GM19397 (cell line): Measurements from ENCODE around the gene COMMD9.

ENCODE experiments used
- ATAC-seq: cut with Tn5 transposase; IDR thresholded peaks from one replicate; pipeline ENCODE4 v1.9.1; 2021; ENCODE audit warnings: mild to moderate bottlenecking, moderate library complexity; ENCODE audit not compliant: unreplicated experiment

The COMMD9 gene

GRCh38 chr11:36258730-36259360 lies 30.4 kb downstream of the COMMD9 start:
- no peak for ATAC-seq

GRCh38 chr11:36257351-36257750 lies 31.9 kb downstream of the COMMD9 start:
- ATAC-seq = no peak

- no peak for ATAC-seq
Observed at GRCh38 chr11:36254713-36255112, 34.5 kb downstream of the COMMD9 start.

- no peak for ATAC-seq
Observed at GRCh38 chr11:36253238-36253637, 36.0 kb downstream of the COMMD9 start.

- ATAC-seq = no peak
Observed at GRCh38 chr11:36251823-36252222, 37.4 kb downstream of the COMMD9 start.

GRCh38 chr11:36249246-36249645 lies 40.0 kb downstream of the COMMD9 start:
- ATAC-seq = no peak

- ATAC-seq = no peak
Observed at GRCh38 chr11:36248436-36248835, 40.8 kb downstream of the COMMD9 start.

GRCh38 chr11:36247493-36247892 lies 41.7 kb downstream of the COMMD9 start:
- no peak for ATAC-seq

GRCh38 chr11:36243641-36244040 lies 45.6 kb downstream of the COMMD9 start:
- no peak for ATAC-seq

GRCh38 chr11:36241497-36241896 lies 47.7 kb downstream of the COMMD9 start:
- ATAC-seq = no peak

- no peak for ATAC-seq
Observed at GRCh38 chr11:36240801-36241200, 48.4 kb downstream of the COMMD9 start.

GRCh38 chr11:36240173-36240572 lies 49.1 kb downstream of the COMMD9 start:
- ATAC-seq = no peak

GRCh38 chr11:36239636-36240035 lies 49.6 kb downstream of the COMMD9 start:
- no peak for ATAC-seq

- no peak for ATAC-seq
Observed at GRCh38 chr11:36238881-36239280, 50.3 kb downstream of the COMMD9 start.

- no peak for ATAC-seq
Observed at GRCh38 chr11:36238036-36238631, 51.1 kb downstream of the COMMD9 start.

- ATAC-seq = no peak
Observed at GRCh38 chr11:36237391-36237790, 51.8 kb downstream of the COMMD9 start.

GRCh38 chr11:36235750-36236149 lies 53.5 kb downstream of the COMMD9 start:
- ATAC-seq = no peak

GRCh38 chr11:36234825-36235224 lies 54.4 kb downstream of the COMMD9 start:
- ATAC-seq = no peak

- ATAC-seq = no peak
Observed at GRCh38 chr11:36233204-36233603, 56.0 kb downstream of the COMMD9 start.

GRCh38 chr11:36230779-36231699 lies 58.2 kb downstream of the COMMD9 start:
- ATAC-seq = no peak

- no peak for ATAC-seq
Observed at GRCh38 chr11:36229091-36229705, 60.0 kb downstream of the COMMD9 start.
